ENCODE measurements around the gene FRMD4B.
"Not testable (repeated sequence)": the region's sequence is repeated elsewhere in the genome, so short reads cannot be mapped to it uniquely, and the experiment has no call there.

Gene FRMD4B

DNA sequence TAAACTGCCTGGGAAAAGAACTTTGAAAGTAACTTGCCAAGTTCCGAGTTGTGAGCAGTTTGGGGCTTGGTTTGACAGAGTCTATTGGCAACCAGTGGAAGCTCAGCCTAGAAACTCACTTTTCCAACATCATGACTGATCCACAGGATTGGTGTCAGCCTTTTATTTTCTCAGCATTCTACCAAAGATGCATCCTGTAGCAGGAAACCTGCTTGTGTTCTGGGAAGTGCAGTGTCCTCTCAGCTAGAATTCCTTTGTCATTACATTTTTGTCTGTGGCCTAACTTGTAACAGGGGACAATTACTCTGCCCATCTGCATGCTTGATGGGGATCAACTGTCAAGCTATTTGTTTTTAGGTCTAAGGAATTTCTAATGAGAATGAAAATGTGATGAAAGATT is 146.8 kb downstream of the FRMD4B start:
- DNase-seq = no peak

DNA sequence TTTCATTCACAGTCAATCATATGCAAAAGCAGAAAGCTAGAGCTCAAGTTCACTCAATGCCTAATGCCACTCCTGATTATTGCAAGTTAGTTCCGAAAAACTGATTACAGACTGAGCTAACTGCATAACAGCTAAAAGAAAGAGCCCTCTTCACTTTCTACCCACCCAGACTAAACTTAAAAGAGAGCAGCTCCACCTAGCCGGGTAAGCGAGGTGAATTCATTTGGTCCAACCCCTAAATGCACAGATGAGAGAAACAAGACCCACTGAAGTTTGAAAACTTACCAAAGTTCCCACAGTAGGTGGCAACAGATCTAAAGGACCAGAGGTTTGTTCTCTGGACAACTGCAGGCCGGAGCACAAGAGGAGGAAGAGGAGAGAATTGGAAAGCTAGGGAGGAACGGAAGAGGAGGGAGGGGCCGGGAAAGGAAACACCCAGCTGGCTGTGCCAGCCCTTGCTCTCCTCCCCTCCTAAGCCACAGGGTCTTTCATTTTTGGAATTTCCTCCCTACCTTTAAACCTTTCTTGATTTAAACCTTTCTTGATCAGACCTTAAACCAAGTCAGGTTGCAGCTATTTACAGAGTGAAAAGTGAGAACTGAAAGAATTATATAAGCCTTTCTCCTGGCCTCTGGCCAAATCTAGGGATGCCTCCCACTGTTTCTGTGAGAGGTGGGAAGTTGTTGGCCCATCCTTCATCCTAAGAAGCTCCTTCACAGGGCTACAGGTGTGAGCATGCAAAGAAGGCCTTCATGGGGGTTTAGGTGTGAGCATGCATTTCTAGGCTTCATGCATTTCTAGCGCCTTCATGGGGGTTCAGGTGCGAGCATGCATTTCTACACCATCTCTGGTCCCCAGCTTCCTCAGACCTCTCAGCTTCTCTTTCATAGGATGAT is 148.8 kb downstream of the FRMD4B start:
- no peak for DNase-seq

DNA sequence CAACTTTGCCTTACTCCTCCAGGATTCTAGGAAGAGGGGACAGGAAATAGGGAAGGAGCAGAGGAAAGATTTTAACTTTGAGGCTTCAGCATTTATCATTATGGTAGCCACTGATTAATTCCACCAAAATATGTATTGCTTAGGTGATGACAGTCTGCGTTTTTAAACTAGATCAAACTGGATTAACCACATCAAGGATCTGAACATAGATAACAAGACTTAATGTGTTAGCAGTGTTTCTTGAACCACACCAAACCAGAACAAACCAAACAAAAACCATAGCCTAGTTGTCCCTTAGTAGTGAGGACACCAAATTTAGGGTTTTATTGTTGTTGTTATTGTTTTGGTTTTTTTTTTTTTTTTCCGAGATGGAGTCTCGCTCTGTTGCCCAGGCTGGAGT is 150.0 kb downstream of the FRMD4B start:
- DNase-seq = no peak

DNA sequence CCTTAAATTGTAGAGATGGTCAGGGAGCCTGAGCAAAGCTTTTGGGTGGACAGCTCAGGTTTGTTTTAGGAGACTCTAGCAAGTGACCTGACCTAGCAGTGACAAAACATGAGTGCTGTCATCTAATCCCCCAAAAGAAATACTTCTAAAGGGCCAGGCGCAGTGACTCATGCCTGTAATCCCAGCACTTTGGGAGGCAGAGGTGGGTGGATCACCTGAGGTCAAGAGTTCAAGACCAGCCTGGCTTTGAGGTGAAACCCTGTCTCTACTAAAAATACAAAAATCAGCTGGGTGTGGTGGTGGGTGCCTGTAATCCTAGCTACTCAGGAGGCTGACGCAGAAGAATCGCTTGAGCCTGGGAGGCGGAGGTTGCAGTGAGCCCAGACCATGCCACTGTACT is 150.7 kb downstream of the FRMD4B start:
- DNase-seq = not testable (repeated sequence)

DNA sequence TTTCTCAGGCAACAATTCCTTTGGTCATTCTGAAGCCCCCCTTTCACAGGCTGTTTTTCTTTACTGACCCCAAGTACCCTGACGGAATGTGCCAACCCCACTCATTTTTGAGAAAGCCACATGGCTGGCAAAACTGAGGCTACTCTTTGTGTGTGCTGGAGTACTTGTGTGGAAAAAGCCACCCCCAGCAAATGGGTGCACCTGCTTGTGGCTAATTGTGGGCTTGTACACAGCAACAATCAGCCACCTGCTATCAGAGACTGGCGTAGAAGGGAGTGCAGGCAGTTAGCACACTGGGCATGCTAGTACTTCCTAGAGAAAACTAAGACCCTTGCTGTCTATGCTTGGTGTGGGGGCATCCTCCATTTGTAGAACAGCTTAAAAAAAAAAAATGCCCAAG is 153.4 kb downstream of the FRMD4B start:
- no peak for DNase-seq

DNA sequence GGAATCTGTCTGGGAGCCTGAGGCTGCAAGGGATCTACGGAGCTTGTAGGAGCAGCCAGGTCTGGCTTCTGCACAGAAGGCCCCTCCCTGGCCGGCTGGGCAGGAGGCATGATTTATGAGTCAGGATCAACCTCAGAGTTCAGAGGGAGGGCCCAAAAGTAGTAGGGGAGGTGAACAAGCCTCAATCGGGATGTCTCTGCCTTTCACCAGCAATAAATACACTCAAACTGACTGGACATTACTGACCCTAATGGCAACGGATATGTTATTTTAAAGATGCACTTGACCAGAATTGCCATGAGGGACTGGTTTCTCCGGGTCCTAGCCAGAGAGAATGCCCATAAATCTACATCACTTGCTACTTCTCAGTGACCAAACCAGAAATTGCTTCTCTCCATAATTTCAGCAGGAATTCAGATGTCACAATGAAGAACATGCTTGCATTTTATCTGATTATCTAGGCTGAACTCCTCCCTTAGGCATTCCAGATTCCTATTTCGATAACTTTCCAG is 153.9 kb downstream of the FRMD4B start:
- no peak for DNase-seq

DNA sequence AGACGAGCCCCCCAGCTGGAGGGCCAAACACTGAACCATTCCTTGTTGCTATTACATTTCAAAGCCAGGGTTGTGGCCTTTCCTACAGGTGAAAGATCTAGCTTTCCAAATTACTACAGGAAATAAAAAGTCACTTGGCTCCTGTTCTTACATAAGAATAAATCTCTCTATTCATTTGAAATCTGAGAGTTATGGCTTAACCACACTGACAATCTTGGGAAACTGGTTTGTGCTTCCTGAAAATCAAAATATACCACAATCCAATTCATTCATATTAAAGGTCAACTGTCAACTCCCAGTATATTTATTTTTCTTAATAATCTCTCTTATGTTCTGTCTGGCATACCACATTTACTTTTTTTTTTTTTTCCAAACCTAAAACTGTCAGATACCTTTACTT is 159.8 kb downstream of the FRMD4B start:
- no peak for DNase-seq

DNA sequence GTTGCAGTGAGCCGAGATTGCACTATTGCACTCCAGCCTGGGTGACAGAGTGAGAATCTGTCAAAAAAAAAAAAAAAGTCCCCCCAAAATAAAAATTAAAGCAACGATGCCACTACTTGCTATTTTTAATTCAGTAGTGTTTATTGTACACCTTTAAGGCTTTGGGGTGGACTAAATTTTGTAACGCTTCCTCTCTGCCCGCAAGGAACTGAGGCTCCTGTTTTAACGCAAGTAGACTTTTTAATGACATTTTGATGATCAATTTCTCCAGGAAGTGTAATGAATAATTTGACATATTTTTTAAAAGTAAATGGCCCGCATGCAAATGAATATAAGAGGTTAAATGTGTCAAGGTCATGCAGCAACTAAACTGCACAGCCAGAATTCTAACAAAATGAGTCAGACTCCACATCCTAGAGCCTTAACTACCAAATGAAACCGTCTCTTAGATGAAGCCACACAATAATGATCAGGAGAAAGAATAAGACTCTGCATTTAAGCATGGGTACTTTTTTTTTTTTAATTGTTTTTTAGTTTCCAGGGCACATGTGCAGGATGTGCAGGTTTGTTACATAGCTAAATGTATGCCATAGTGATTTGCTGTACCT is 166.7 kb downstream of the FRMD4B start:
- no peak for DNase-seq

DNA sequence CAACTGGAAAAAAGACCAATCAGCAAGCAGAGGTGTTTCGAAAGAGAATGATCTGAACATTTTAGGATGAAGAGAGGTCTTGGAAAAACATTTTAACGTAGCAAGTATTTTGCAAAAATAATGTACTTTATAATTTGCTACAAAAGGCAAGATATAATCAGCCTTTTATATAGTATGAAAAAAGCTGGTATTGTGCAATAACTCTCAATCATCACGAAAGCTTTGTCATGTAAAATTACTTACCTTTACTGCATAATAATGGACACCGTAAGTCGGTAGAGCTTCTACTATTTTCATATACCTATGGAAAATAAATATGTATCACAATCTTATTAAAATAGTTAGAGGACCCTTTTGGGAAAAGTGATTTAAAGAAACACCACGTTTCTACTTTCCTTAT is 167.8 kb downstream of the FRMD4B start:
- no peak for DNase-seq

DNA sequence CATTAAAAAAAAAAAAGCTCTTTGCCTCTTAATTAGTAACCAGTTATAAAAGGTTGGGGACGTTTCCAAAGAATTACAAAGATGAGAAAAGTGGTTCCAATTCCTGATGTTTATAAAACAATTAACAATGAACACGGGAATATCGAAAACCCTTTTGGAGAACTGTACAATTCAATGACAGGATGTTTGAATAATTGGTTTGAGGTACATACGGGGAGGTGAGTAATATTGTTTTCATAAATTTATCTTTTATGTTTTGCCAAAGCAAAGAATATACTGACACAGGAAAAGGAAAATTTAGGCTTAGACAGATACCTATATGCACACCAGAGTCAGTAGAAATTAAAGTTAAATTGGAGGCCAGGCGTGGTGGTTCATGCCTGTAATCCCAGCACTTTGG is 168.9 kb downstream of the FRMD4B start:
- DNase-seq = no peak

DNA sequence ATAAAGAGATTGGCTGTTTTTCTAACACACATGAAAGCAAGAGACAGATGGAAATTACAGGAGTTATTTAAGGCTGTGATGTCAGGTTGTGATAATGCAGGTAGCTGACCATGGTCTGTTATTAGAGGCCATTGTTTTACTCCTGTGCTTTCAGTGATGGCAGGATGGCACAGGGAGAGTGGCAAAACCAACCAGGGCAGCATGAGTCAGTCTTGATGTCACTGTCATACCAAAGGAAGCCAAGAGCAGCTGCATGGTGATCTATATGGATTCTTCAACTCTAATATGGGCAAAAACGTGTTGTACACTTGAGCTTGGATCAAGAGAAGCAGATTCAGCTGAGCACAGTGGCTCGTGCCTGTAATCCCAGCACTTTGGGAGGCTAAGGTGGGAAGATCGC is 171.6 kb downstream of the FRMD4B start:
- DNase-seq = no peak

DNA sequence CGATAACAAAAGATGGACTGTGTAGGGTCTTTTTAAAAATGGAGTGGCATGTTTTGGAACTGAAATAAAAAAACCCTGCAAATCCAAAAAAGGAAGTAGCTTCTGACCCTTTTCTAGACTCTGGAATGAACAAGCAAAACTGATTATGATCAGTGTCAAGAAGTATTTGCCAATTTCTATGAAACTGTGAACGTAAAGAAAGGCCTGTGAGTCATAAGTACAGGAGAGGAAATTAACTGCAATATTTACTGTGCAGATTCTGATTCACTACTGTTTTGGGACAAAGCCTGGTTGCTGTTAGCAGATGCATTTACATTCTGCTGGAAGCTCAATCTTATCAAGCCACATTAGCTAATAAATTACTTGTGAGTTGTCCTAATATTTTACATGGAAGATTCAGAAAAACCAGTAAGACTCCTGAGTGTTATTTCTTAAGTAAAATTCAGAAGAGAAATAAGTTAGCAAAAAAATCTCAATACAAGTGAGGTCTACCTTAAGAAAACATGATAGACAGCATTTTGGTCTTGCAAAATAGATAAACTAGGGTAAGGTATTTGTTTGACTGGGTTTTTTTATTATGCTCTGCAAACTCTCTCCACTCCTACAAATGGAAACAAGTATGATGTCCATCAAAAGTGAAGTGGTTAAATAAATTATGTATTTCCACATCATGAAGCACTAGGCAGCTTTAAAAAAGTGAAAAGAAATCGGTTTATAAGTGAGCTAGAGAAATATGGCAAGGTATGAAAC is 173.3 kb downstream of the FRMD4B start:
- DNase-seq = no peak

DNA sequence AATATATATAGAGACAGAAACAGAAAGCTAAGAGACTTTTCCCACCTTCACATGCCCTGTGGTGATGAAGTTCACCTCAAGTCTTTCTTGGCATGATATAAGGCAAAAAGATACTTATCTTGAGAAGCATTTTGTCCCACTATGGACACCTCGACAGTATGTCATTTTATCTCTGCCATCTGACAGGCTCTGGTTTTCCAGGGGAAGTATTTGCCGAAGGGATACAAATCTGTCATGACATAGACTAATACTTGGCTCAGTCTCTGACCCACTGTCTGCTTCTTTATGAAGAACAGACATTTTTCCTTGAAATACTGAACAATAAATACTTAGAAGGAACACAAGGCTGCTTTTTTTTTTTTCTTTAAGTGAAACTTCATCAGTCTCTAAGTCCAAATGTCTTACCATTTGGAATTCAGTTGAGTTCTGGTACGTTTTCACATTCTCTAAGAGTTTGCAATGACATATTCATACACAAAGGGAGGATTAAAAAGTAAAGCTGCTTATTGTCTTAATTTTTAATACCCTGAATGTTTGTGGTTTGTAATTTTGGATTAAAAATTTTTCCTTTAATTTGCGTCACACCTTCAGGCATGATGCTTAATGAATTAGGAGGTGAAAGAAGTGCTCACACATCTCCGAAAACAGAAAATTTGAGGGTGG is 175.7 kb downstream of the FRMD4B start:
- no peak for DNase-seq

DNA sequence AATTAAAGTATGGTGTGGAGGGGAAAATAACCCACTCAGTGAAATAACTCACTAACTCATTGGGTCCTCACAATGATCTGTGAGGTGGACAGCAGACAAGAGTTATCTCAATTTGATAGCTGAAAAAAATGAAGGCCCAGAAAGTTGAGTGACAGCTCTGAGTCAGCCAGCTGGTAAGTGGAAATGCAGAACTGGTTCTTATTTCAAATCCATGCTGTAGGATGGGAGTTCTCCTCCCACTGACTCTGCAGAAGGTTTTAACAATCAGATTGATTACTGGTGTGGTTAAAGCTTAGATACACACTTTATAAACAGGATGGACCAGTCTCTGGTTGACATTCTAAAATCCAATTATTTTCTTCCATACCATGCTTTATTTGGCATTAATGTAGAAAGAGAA is 176.5 kb downstream of the FRMD4B start:
- DNase-seq = no peak

DNA sequence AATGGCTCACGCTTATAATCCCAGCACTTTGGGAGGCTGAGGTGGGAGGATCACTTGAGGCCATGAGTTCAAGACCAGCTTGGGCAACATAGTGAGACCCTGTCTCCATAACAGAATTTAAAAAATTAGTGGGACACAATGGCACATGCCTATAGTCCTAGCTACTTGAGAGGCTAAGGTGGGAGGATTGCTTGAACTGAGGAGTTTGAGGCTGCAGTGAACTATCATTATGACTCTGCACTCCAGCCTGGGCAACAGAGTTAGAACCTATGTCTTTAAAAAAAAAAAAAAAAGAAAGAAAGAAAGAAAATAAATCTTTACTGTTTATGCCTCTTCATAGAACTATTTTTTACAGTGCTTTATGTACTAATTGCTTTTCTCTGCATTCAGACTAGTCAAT is 178.9 kb downstream of the FRMD4B start:
- DNase-seq = no peak

DNA sequence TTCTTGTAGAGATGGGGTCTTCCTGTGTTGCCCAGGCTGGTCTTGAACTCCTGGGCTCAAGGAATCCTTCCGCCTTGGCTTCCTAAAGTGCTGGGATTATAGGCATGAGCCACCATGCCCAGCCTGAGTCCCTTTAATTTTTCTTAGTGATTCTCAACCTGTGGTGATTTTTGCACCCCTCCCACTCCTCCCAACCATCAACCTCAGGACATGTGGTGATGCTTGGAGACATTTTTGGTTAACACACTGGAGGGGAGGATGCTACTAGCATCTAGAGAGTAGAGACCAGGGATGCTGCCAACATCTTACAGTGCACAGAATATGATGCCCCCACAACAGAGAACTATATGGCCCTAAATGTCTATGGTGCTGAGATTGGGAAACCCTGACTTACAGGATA is 180.5 kb downstream of the FRMD4B start:
- no peak for DNase-seq

DNA sequence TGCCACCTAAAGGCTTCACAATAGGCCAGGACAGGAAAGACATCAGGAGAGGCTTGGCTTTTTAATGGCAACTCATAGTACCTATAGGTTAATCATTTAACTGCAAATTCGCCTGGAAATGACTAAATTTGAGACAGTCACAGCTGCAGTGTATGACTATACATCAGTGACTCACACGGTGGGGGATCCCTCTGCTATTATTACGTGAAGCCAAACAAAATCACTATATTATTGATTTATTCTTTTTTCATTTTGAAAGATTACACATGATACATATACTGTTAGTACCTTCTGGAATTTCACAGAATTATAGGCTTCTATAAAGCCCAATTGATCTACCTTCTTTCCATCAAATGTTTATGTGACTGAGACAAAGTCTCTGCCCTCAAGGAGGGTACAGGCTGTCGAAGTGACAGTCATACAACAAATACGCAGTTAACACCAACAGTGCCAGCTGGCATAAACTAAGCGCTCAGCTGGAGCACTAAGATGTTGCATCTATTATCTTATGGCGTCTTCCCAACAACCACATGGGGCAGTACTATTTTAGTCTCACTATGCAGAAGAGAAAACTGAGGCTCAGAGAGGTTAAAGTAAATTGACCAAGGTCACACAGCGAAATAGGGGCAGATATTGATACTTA is 181.5 kb downstream of the FRMD4B start:
- DNase-seq = peak; percentile 61

DNA sequence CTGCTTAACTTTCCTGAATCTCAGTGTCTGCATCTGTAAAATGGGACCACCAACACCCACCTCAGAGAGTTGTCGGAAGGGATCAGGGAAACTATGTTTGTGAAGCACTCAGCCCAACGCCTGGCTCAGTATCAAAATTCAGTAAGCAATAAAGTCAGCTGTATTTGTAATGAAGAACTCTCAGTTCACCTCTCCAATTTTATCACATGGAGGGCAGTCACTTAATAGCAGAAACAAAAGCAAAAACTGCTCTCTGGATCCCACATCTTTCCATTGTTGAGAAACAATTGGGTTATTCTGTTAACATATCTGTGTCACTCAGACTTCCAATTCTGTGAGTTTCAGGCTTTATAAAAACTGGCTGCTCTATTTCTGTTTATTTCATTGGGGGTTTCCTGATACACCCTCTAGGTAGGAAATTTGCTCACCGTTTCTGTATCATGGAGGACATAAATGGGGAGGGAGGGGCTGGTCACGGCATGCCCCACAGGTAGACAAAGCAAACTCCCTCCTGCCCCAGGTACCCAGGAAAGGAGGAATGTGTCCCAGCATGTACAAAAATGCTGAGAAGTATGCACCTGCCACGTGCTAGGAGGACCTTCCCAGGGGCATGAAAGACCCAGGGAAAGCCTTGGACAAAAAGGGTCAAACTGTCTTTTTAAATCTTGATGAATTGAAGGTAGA is 182.1 kb downstream of the FRMD4B start:
- DNase-seq = no peak

DNA sequence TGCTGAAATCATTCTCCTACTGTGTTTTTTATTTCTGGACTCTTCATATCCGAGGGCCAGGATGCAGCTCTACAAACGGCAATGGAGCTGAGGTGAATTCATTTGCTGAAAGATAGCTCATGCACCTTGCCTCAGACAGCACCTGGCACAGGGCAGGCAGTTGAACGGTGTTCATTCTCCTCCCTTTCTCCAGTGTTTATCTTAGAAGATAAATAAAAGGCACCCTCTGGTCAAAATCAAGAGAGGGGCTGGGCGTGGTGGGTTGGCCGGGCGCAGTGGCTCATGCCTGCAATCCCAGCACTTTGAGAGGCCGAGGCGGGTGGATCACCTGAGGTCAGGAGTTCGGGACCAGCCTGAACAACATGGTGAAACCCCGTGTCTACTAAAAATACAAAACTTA is 184.2 kb downstream of the FRMD4B start:
- no peak for DNase-seq

DNA sequence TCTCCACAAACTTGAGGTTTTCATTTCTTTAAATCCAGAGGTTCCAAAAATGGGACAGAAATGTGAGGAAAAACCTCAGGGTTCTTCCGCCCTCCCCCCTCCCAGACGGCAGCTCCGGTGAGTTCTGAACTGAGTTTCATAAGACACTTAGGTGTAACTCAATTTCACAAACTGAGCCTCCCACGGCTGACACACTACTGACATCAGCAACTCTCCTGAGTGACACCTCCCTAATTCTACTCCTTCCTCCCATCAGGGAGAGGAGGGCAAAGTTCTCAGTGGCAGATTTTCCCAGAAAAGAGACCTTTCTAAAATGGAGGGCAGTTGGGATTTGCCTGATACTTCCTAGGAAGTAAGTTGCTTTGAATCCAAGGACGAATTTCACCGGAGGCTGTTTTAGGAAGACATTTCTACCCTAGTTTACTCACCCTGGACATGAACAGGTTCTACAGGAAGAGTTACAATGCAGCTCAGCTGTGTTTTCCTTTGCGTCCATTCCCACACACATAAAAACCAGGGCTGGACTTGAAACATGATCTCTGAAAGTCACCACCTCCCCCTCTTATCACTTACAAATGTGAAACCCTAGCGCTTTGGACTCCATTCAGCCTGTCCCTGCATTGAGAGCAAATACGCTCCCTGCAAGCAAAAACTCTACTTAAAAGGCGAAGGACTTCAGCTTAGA is 185.4 kb downstream of the FRMD4B start:
- peak; percentile 70 for DNase-seq

DNA sequence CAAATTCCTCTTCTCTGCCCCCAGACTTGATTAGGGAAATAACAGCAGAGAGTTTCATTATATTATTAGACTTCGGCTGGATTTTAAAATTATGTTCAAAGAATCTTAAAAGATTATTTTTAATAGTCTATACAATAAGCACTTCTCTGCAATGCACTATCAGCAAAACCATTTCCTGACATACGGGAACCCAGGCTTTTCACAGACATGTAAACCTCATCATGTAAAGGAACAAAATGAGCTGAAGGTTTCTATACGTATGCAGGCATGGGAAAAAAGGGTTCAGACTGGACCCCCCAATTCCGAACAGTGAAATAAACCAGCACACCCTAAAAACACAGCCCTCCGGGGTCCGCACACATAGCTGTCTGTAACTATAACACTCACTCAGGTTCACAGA is 185.9 kb downstream of the FRMD4B start:
- no peak for DNase-seq

Measured in activated naive CD4-positive, alpha-beta T cell treated with Interleukin-2 at 50 U/mL for 16 hours (primary cell).